ENCODE measurements around the gene RRP12.

DNA sequence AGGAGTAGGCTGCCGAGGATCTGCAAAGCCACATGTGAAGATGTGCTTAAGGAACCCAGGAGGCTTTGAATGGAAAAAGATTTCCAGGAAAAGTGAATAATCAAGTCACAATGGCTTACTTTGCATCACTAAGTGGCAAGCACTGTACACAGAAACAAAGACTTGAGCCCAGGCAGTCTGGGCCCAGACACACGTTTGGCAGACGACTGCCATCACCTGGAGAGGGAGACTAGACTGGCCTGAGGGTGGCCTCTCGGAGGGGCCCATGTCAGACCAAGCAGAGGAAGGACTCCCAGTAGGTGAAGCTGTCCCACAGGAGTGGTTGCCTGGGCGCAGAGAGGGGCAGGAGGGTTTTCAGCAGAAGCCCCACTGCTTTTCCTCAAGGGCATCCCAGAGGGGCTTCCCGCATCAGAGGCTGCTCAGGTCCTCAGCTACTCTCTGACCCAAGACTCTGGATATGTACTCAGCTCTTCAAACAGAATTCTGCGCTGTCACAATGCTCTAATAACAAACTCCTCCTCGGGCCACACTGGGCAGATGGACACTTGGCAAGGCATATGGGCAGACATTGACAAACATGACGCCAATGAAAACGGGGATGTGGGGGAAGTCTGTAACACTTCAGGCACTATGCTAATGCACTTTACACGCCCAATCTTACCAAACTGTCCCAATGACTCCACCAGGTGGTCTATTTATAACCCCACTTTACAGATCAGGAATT lies 38.7 kb downstream of the RRP12 start:
- no peak for TF ChIP-seq POLR2A (IDR thresholded peaks at IDR 0.05)
- TF ChIP-seq, protein P1, sequence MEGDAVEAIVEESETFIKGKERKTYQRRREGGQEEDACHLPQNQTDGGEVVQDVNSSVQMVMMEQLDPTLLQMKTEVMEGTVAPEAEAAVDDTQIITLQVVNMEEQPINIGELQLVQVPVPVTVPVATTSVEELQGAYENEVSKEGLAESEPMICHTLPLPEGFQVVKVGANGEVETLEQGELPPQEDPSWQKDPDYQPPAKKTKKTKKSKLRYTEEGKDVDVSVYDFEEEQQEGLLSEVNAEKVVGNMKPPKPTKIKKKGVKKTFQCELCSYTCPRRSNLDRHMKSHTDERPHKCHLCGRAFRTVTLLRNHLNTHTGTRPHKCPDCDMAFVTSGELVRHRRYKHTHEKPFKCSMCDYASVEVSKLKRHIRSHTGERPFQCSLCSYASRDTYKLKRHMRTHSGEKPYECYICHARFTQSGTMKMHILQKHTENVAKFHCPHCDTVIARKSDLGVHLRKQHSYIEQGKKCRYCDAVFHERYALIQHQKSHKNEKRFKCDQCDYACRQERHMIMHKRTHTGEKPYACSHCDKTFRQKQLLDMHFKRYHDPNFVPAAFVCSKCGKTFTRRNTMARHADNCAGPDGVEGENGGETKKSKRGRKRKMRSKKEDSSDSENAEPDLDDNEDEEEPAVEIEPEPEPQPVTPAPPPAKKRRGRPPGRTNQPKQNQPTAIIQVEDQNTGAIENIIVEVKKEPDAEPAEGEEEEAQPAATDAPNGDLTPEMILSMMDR (IDR thresholded peaks at IDR 0.05), result no peak
